GM19397 (cell line): ENCODE results near the gene NPAS2.

Experiments used
- ATAC-seq: cut with Tn5 transposase; IDR thresholded peaks from one replicate; pipeline ENCODE4 v1.9.1; 2021; ENCODE audit warnings: mild to moderate bottlenecking, moderate library complexity; ENCODE audit not compliant: unreplicated experiment

The NPAS2 gene

GRCh38 chr2:101004620-101005325, 184.8 kb downstream of the NPAS2 start:
- no peak for ATAC-seq

- no peak for ATAC-seq
These were observed 186.3 kb downstream of the NPAS2 start for GRCh38 chr2:101006065-101006715.

GRCh38 chr2:101007415-101008345, 187.7 kb downstream of the NPAS2 start:
- ATAC-seq, result no peak

- ATAC-seq, result no peak
These were observed 191.2 kb downstream of the NPAS2 start for GRCh38 chr2:101011152-101011551.

- ATAC-seq, result peak; percentile 70
These were observed 192.2 kb downstream of the NPAS2 start for GRCh38 chr2:101012054-101012705.

- no peak for ATAC-seq
These were observed 192.8 kb downstream of the NPAS2 start for GRCh38 chr2:101012706-101013181.

GRCh38 chr2:101014264-101014857, 194.4 kb downstream of the NPAS2 start:
- ATAC-seq, result no peak

GRCh38 chr2:101017371-101017770, 197.4 kb downstream of the NPAS2 start:
- ATAC-seq, result no peak

- no peak for ATAC-seq
These were observed 199.0 kb downstream of the NPAS2 start for GRCh38 chr2:101018934-101019333.

- no peak for ATAC-seq
These were observed 202.3 kb downstream of the NPAS2 start for GRCh38 chr2:101022221-101022620.

- ATAC-seq, result no peak
These were observed 203.6 kb downstream of the NPAS2 start for GRCh38 chr2:101023327-101024107.

GRCh38 chr2:101025561-101025960, 205.6 kb downstream of the NPAS2 start:
- ATAC-seq, result no peak

- no peak for ATAC-seq
These were observed 206.3 kb downstream of the NPAS2 start for GRCh38 chr2:101026253-101026701.

GRCh38 chr2:101026923-101027469, 207.1 kb downstream of the NPAS2 start:
- no peak for ATAC-seq

GRCh38 chr2:101027852-101028251, 207.9 kb downstream of the NPAS2 start:
- no peak for ATAC-seq

- no peak for ATAC-seq
These were observed 211.1 kb downstream of the NPAS2 start for GRCh38 chr2:101030866-101031554.

GRCh38 chr2:101032084-101032776, 212.3 kb downstream of the NPAS2 start:
- no peak for ATAC-seq

GRCh38 chr2:101036562-101036961, 216.6 kb downstream of the NPAS2 start:
- no peak for ATAC-seq
